Stimulated activated CD4-positive, alpha-beta T cell treated with anti-CD3 and anti-CD28 coated beads, Interleukin-4, amount 100 ng/mL, for 1 hour (primary cell): ENCODE measurements around the gene PI16.

Source experiments
- DNase-seq: peaks from one replicate; pipeline ENCODE4 v3.0.0-alpha.2; 2020

Gene PI16

DNA sequence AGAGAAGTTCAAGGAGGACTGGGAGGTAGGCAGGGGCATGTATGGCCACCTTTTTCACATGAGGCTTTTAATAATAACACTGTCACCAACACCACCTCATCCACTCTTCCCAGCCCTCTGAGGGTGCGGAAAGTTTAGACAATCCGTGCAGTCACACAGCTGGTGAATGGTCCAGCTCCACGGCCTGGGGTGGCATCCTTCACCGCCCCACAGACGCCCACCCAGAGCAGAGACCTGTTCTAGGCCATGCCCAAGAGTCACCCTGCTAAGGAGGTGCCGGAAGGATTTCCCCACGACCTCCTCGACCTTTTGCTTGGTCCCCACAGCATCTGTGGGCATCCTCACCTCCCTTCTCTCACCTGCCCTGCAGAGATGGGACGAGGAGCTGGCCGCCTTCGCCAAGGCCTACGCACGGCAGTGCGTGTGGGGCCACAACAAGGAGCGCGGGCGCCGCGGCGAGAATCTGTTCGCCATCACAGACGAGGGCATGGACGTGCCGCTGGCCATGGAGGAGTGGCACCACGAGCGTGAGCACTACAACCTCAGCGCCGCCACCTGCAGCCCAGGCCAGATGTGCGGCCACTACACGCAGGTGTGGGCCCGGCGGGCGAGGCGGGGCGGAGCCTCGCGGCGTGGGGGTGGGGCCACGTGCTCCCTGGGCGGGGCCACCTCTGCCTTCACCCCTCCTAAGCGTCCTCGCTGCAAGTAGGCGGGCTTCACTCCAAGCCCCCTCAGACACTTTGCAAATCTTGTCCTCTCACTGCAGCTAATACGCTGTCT, 4.4 kb downstream of the PI16 start:
- no peak for DNase-seq

DNA sequence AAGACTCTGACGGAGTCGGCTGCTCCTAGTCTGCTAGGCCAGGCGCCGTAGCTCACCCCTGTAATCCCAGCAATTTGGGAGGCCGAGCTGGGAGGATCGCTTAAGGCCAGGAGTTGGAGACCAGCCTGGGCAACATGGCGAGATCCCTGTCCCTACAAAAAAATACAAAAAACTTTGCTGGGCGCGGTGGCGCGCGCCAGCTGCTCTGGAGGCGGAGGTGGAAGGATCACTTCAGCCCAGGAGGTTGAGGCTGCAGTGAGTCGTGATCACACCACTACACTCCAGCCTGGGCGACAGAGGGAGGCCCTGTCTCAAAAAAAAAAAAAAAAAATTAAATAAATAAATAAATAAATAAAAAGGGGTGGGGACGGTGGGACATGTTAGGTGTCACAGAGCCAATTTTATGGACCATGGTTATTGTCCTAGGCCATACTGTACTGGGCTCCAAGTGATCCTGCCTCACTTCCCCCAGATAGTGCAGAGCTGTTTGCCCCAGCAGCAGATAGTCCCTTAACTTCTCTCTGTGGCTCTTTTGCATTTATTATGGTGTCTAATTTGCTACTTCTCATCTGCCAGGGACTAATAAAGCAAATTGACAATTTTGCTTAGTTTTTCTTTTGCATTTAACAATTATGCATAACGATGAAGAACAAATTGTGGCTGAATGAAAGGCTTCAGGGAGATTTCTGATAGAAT, 5.2 kb downstream of the PI16 start:
- DNase-seq = no peak

DNA sequence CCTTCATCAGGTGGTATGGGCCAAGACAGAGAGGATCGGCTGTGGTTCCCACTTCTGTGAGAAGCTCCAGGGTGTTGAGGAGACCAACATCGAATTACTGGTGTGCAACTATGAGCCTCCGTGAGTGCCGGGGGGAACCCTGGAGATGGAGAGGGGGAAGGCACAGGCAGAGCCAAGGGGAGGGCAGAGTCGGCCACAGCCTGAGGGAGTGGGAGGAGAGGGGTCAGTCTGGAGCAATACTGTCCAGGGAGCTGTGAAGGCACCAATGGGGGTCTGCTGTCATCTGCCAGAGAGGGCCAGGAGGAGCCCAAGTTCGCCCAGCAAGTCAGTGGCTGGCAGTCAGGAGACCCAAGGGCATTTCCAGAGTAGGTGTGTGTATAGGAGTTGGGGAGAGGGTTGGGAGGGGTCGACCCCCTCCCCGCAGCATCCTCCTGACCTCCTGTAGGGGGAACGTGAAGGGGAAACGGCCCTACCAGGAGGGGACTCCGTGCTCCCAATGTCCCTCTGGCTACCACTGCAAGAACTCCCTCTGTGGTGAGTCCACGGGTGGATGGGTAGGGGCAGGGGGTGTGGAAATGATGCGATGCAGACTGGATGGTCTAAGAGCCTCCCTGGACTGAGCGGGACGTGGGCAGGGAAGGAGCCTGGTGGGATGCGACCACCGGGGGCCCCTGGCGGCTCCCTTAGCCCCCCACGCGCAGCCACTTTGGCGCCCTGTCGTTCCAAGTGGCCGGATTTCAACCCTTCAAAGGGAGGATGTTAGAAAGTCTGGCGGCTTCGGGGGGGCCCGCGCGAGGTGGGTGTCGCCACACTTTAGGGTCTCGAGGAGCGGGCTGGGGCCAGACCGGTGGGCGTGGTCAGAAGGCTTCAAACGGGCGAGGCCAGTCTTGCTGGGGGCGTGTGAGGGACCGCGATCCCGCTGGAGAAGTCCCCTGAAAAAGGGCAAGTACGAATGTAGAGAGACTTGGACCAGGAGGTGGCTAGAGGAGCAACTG, 7.2 kb downstream of the PI16 start:
- no peak for DNase-seq

DNA sequence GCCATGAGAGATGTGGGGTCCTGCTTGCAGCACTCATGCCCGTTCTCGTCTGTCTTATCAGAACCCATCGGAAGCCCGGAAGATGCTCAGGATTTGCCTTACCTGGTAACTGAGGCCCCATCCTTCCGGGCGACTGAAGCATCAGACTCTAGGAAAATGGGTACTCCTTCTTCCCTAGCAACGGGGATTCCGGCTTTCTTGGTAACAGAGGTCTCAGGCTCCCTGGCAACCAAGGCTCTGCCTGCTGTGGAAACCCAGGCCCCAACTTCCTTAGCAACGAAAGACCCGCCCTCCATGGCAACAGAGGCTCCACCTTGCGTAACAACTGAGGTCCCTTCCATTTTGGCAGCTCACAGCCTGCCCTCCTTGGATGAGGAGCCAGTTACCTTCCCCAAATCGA, 8.3 kb downstream of the PI16 start:
- DNase-seq = peak; percentile 71

DNA sequence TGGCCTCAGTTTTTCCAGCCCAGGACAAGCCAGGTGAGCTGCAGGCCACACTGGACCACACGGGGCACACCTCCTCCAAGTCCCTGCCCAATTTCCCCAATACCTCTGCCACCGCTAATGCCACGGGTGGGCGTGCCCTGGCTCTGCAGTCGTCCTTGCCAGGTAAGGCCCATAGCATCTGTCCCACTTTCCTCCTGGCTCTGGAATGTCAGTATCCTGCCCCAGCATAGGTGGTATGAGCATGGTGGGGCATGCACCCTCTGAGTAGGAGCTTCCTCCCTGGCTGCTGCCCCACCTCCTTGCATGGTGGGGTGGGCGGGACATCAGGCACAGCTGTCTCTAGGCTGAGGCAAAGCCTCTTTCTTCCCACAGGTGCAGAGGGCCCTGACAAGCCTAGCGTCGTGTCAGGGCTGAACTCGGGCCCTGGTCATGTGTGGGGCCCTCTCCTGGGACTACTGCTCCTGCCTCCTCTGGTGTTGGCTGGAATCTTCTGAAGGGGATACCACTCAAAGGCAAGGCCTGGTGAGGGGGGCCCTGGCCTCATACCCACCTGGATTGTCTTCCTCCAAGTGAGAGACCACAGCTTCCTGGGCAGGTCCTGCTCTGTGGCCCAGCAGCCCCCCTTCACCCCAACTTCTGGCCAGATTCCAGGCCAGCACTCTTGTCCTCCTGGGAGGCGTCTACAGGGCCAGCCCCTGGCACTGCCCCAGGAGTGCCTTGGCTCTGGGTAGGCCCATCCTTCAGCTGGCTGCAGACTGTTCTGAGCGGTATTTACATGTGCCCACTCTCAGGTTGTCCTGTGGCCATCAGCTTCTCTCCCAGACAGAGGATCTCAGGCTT, 9.1 kb downstream of the PI16 start:
- peak; percentile 34 for DNase-seq

DNA sequence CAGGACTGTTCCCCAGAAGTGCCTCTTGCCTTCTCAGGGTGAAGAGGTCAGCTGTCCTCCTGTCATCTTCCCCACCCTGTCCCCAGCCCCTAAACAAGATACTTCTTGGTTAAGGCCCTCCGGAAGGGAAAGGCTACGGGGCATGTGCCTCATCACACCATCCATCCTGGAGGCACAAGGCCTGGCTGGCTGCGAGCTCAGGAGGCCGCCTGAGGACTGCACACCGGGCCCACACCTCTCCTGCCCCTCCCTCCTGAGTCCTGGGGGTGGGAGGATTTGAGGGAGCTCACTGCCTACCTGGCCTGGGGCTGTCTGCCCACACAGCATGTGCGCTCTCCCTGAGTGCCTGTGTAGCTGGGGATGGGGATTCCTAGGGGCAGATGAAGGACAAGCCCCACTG, 9.8 kb downstream of the PI16 start:
- DNase-seq = no peak

DNA sequence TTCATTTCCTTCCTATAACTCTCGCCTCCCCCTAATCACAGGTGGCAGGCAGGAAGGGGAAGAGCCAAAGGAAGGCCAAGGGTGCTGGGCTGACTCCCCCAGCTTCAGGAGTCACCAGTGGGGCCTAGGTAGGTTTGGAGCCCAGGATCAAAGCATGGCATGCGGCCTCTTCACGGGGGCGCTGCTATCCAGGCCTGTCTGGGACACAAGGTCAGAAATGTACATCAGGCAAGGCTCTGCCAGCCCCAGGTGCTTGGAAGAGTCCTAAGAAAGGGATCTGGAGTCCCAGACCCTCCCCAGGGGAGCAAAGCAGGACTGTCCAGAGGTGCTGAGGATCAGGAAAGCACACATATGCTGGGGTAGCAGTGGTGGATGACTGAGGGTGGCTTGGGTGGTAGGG, 10.4 kb downstream of the PI16 start:
- no peak for DNase-seq

DNA sequence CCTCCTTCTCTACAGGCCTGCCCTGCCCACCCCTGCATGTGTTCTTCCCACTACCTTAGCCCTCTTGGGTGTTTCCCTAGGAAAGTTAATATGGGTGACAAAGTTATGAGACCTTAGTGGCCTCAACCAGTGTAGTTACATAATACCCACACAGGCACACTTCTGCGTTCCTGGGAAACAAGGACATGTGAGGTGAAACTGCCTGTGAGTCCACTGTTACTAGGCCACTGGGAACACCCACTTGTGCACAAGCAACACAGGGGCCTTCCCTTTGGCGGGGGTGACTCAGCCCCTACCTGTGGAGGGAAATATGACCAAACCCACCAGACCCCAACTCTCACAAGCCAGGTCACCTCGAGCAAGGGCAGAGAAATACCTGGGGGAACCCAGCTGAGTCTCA, 12.8 kb downstream of the PI16 start:
- DNase-seq = no peak

DNA sequence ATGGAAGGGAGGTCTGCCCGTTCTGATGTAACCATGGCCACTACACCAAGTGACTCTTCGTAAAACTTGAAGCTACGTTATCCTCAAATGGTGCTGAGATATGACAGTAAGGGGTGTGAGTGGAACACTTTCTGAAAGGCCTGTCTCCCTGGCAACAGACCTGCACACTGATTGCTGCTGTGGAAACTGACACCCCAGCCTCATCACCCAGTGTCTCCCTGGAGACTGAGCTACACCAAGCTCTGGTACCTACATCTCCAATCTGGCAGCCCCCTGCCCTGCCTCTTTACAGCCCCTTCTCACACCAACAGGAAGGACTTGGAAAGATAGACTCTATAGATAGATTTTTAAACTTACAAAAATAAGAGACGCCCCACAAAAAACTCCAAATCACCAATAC, 13.2 kb downstream of the PI16 start:
- no peak for DNase-seq

DNA sequence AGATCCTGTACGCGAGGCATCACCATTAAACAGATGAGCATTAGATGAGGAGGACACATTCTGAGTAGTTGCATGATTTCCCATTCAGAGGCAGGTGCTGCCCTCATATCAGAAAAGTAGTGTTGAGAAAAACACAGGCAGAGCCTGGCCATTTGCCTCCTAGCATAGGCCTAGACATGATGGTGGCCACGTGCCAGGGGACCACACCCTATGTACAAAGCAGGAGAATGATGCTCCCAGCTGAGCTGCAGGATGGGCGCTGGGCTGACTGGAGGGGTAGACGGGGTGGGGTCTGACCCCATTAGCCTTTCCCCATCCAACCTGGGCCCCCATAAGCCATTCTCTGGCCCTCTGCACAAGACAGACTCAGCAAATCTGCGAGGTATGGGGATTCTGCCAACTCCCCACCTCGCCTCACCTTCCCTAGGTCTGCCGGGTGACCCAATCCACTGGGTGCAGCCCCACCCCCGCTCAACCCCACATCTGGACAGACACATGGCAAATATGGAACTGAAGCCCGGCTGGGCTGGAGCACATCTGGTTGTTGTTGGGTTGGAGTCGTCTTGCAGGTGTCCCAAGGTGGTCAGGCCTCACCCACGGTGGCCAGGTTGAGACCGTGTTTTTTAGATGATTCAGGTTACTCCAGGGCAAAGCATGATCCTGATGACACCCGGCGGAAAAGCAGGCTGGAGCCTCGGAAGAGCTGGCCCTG, 13.9 kb downstream of the PI16 start:
- no peak for DNase-seq

DNA sequence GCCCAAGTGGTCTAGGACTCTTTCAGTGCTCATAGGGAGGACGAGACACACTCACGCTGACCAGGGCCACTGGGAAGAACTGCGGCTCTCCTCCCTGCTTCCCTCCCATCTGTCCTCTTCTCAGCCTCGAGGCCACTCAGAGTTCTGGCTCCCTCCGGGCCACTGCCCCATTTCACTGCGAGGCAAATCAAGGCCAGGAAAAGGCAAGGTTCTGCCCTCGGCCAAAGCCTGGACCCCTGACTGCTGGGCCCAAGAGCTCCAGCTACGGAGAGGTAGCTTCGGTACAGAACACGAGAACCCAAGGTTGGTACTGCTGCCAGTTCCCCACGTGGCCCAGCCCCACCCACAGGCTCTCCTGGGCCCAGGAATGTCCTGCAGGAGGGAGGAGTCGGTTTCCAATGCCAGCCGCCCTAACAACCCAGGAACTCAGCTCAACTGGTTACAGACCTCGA, 14.7 kb downstream of the PI16 start:
- DNase-seq = no peak

DNA sequence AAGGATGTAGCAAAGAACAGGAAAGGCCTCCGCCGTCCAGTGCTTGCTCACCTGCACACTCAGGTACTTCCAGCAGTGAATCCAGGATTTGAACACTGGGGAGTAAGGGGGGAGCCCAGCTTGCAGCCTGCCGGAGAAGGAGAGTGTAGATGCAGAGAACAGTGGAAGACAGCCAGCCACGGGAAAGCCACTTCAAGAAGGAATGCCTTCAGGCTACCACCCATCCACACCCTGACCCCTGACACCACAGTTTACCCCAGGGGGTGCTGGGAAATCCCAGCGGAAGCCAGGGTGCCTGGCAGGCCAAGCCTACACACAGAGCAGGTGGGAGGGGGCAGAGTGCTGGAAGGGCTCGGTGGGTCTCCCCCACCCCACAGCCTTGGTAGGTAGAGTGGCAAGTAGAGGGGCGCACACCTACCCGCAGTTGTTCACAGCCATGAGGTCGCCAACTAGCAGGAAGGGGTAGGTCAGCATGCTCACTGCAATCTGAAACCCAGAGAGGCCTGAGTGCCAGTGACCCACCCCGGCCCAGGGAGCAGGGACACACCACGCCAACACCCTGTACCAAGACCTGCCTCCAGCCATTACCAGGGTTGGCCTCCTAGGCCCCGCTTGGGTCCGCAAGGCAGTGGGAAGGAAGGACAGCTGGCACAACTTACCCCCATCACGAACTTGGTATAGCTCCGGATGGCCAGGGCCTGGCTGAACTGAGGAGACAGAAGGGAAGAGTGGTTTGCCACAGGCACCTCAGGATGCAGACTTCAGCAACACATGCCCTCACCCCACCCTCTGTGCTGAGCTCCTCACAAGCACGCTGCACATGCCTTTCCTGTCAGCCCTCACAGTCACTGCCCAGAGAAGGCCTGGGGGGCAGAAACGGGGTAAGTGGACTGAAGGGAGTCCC, 15.7 kb downstream of the PI16 start:
- DNase-seq = no peak

DNA sequence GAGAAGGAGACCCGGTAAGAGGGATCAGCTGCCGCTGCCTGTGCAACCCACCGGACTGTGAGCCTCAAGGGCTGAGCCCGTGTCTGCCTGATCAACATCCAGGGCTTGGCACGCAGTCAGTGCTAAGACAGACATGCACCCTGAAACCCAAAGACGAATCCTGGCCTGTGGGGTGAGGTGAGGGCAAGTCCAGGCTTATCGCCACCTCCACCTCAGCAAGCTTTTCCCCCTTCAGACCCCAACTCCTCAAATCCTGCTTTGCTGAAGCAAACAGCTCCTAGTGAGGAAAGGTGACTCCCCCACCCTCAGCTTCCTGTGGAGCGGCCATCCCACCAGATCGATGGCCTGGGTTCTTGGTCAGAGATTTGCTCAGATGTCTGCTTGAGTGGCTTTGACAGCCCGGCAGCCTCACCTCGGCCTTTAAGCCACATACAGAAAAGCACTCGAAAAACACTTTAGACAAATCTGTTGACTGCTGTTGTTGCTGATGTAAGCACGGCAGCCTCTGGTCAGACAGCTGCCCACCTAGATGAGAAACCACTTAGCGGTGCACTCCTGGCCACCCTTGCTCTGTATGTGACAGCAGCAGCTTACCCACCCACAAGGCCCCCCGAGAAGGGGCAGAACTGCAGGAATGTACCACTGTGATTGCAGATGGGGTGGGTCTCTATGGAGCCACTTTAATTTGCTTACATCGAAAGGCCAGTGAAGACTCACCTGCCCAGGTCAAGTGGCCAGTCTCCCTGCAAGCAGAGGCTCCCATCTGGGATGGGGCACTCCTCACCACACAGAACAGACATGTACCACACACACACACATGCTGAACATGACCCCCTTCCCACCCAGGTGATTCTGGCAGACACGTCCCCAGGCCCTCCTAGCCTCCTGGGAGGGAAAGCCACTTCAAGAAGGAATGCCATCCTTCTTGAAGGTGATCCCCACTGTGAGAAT, 16.6 kb downstream of the PI16 start:
- DNase-seq = no peak

DNA sequence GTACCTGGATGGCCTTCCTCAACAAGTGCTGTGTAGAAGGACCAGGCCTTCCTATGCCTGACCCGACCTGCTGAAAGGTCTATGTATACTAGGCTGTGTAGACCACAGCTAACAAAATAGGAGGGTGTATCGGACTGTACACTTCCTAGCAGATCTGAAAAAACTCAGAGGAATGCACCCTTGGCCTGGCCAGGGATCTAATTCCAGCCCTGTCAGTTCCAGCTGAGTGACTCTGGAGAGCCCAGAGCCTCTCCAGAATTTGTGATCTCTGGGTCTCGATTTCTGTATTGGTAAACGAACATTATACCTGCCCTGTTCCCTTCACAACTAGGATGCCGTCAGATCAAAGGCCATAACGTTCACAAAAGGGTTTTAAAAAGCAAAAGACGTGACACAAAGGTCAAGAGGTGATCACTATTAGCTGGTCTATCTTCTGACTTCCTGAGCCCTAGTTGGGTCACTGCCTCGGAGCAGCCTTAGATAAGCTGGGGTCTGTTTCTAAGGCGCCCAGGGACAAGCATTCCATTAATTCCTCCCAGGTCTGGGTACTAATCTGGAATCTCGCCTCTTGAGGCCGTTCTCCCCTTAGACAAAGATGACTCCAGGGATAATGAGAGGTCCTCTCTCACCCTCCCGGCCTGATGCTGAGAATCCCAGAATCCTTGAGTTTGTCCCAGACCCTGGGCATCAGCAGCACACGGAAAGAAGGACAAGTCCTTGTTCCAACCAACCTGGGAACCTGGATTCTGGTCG, 17.6 kb downstream of the PI16 start:
- no peak for DNase-seq

DNA sequence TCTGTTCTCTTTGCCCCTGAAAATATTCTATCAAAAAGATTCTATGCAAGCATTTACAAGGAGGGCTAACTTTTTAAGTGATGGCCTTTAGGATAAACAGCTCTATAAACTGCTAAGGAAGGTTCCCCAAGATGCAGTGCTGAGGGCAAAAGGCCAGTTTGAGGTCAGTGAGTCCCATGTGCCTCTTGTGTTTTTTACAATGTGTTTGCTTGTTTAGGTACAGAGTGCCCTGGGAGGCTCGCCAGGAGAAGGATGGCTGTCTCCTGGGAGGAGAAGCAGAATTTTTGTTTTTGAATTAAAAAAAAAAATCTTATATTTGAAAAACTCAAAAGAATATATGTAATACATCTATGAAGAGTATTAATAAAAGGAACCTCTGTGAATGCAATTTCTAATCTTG, 18.7 kb downstream of the PI16 start:
- DNase-seq = no peak

DNA sequence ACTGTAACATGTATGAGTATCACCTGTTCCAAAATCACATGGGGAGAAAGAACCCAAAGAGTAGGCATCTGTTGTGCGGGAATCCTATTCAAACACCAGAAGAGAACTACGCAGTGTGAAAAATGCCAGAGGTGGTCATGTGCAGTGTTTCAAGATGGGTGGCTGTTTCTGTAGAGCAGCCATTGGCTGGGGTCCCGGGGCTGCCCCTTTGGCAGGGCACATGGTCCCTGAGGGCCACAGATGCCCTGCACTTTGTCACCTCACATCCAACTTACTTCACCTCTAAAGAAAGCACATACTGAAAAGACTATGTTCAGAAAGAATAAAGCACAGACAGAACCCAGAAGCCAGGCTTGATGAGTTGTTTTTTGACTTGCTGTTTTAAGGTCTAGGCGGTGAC, 19.1 kb downstream of the PI16 start:
- no peak for DNase-seq

DNA sequence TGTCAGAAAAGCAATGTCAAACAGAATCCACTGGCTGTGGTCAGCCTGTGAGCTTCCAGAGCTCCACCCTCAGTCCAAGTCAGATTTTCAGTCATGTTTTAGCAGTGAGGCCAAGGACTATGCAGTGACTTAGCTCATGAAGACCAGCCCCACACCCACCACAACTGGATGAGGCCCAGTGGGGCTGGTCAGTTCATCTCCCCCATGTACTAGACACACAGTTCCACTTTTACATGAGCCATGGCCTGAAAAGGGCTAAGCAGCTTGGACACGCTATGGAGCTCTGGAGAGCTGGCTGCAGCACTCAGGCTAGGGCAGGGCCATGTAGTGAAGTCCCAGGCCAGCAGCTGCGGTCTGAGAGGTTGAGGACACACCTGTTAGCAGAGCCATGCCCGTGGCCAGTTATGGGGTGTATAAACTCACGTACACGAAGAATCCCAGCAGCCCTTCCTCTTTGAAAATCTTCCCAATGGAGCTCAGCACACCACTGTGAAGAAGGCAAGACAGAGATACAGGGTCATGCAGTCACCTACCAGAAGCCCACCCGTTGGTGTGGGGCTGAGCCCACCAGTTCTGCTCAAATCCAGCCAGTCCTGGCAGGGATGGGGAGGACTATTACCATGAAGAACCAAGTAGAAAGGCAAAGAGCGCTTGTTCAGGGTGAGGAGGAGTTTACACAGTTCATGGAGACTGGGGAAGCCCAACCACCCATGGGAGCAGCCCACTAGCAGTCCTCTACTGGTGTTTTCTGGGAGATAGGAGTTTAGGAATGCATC, 20.9 kb downstream of the PI16 start:
- DNase-seq = no peak

DNA sequence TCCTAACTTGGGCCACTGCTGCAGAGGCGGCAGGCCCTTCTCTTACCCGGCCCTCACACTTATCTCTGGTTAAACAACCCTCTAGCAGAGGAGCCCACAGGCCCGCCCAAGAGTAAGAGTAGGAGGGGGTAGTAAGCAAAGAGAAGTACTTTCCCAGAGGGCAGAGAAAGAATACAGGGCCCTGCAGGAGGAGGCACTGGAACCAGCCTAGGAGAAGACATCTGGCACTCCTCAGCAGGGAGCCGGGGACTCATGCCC, 21.4 kb downstream of the PI16 start:
- DNase-seq = no peak
